Suprapubic skin (tissue), 4 donors: ENCODE measurements around the gene SLC9C1. TPM values are rescaled to one million over a fixed set of nuclear protein-coding genes. Genes with fewer than 3 reads are reported as not detected.

ENCODE experiments used
- DNase-seq, 2 donors: peaks; one replicate each; pipeline ENCODE4 v3.0.0-alpha.2; 2019; ENCODE audit warnings: low spot score in 2 of 2
- H3K27ac ChIP-seq: fragments of 200-600 bp; sonication (generic); one replicate; pipeline ENCODE4 v1.5.1; 2019
- H3K27me3 ChIP-seq: fragments of 200-600 bp; sonication (generic); one replicate; pipeline ENCODE4 v1.5.1; 2019
- H3K36me3 ChIP-seq: fragments of 200-600 bp; sonication (generic); one replicate; pipeline ENCODE4 v1.5.1; 2019
- H3K4me1 ChIP-seq: fragments of 200-600 bp; sonication (generic); one replicate; pipeline ENCODE4 v1.5.1; 2019
- H3K4me3 ChIP-seq: fragments of 200-600 bp; sonication (generic); one replicate; pipeline ENCODE4 v1.5.1; 2019; ENCODE audit warnings: mild to moderate bottlenecking
- H3K9me3 ChIP-seq: fragments of 200-600 bp; sonication (generic); one replicate; pipeline ENCODE4 v1.5.1; 2019
- CTCF ChIP-seq, 2 donors: fragments of 200-600 bp in 1 of 2; fragments of 450-650 bp in 1 of 2; sonication (generic) in 1 of 2; IDR thresholded peaks; one replicate each; pipeline ENCODE4 v1.5.1; 2016 to 2019; ENCODE audit warnings: antibody characterized with exemption in 2 of 2, mild to moderate bottlenecking in 1 of 2, moderate library complexity in 1 of 2
- EP300 ChIP-seq: sonication (generic); formaldehyde crosslinking; IDR thresholded peaks from one replicate; pipeline ENCODE4 v1.6.1; 2017; ENCODE audit warnings: antibody characterized with exemption
- POLR2A ChIP-seq, 2 donors: fragments of 450-650 bp; IDR thresholded peaks; one replicate each; pipeline ENCODE4 v1.6.1; 2017; ENCODE audit warnings: antibody characterized with exemption in 2 of 2, mild to moderate bottlenecking in 2 of 2, moderate library complexity in 2 of 2
- POLR2AphosphoS5 ChIP-seq, 3 donors: sonication (generic); formaldehyde crosslinking; IDR thresholded peaks; one replicate each; pipeline ENCODE4 v1.6.1; 2017; ENCODE audit warnings: antibody characterized with exemption in 3 of 3
- WGBS: methylation state at CpG from one replicate; pipeline ENCODE4 v1.1.5; 2018; 5-methylcytosine and 5-hydroxymethylcytosine counted together
- total RNA-seq, 4 donors: library from RNA; depleted of rRNA; stranded (reverse); fragments of >200 nt; gene quantifications; one replicate each; pipeline ENCODE4 v1.1.0, GENCODE V29; 2016

The SLC9C1 gene
- total RNA-seq, 4 donors from 2014 or later, result not detected

- no peak overlapping the region for H3K27ac ChIP-seq
- H3K4me1 ChIP-seq, result peaks cover 6% of the 10 kb centered on the region
- 69% methylated on average over 1 of the region's 1 CpG for WGBS
- H3K36me3 ChIP-seq, result no peaks in the 10 kb centered on the region
- H3K27me3 ChIP-seq, result no peaks in the 10 kb centered on the region
- no peak for TF ChIP-seq POLR2A (IDR thresholded peaks at IDR 0.05)
- TF ChIP-seq POLR2AphosphoS5 (IDR thresholded peaks at IDR 0.05), result no peak
- no peak for TF ChIP-seq EP300
- no peak for TF ChIP-seq CTCF (IDR thresholded peaks at IDR 0.05)
- DNase-seq, result no peak
- no peak overlapping the region for H3K4me3 ChIP-seq
- H3K9me3 ChIP-seq, result no peaks in the 10 kb centered on the region
Measured at GRCh38 chr3:112136046-112136445, 158.0 kb downstream of the SLC9C1 start.

- H3K9me3 ChIP-seq, result no peaks in the 10 kb centered on the region
- H3K27me3 ChIP-seq, result no peaks in the 10 kb centered on the region
- H3K36me3 ChIP-seq, result no peaks in the 10 kb centered on the region
- no peak overlapping the region for H3K4me3 ChIP-seq
- no peak overlapping the region for H3K27ac ChIP-seq
- no peak for DNase-seq
- 66% methylated on average over 6 of the region's 8 CpGs for WGBS
- H3K4me1 ChIP-seq, result peaks cover 6% of the 10 kb centered on the region
- TF ChIP-seq POLR2A (IDR thresholded peaks at IDR 0.05), result no peak
- TF ChIP-seq CTCF (IDR thresholded peaks at IDR 0.05), result no peak
Measured at GRCh38 chr3:112134335-112135124, 159.5 kb downstream of the SLC9C1 start.

- 89% methylated on average over 5 of the region's 5 CpGs for WGBS
- Histone ChIP-seq H3K9me3 (no peaks in the 10 kb centered on the region), H3K4me3 (no peak overlapping the region), H3K4me1 (peaks cover 6% of the 10 kb centered on the region), H3K36me3 (no peaks in the 10 kb centered on the region), H3K27me3 (no peaks in the 10 kb centered on the region), H3K27ac (no peak overlapping the region)
- no peak for TF ChIP-seq POLR2A (IDR thresholded peaks at IDR 0.05)
- DNase-seq, result no peak
Measured at GRCh38 chr3:112133626-112134334, 160.2 kb downstream of the SLC9C1 start.

GRCh38 chr3:112132975-112133448 lies 161.0 kb downstream of the SLC9C1 start, which contains the start of gene GCSAM:
Gene GCSAM, minus strand, starts transcription at chr3:112133248. Its CDS starts 128 bp downstream, at chr3:112133120.
- Histone ChIP-seq H3K27ac (no peak within 1 kb of the TSS), H3K4me3 (peak within 1 kb of the TSS; percentile 2)
- 33% methylated on average over 5 of the region's 5 CpGs for WGBS

GRCh38 chr3:112132554-112132953 lies 161.5 kb downstream of the SLC9C1 start:
- no peak for DNase-seq
- no peaks in the 10 kb centered on the region for H3K9me3 ChIP-seq
- H3K27ac ChIP-seq, result no peak overlapping the region
- H3K27me3 ChIP-seq, result no peaks in the 10 kb centered on the region
- TF ChIP-seq CTCF (IDR thresholded peaks at IDR 0.05) (no peak), POLR2A (IDR thresholded peaks at IDR 0.05) (no peak), POLR2AphosphoS5 (IDR thresholded peaks at IDR 0.05) (no peak), EP300 (no peak)
- WGBS, result 80% methylated on average over 1 of the region's 1 CpG
- H3K36me3 ChIP-seq, result no peaks in the 10 kb centered on the region
- peaks cover 12% of the 10 kb centered on the region for H3K4me1 ChIP-seq
- peak overlapping the region; percentile 2 for H3K4me3 ChIP-seq

More at GRCh38 chr3:112132975-112133448, 161.0 kb downstream of the SLC9C1 start, which contains the start of gene GCSAM:
- peaks cover 8% of the 10 kb centered on the region for H3K4me1 ChIP-seq
- no peaks in the 10 kb centered on the region for H3K9me3 ChIP-seq
- no peak for DNase-seq
- H3K36me3 ChIP-seq, result no peaks in the 10 kb centered on the region
- TF ChIP-seq POLR2AphosphoS5 (IDR thresholded peaks at IDR 0.05), result no peak
- no peak for TF ChIP-seq CTCF (IDR thresholded peaks at IDR 0.05)
- TF ChIP-seq POLR2A (IDR thresholded peaks at IDR 0.05), result no peak
- no peak for TF ChIP-seq EP300
- H3K27me3 ChIP-seq, result no peaks in the 10 kb centered on the region
